Measurements from ENCODE around the gene GHRHR. TPM values are rescaled to one million over a fixed set of nuclear protein-coding genes. Genes with fewer than 3 reads are reported as not detected.

GHRHR gene
- polyA plus RNA-seq, 1 experiment, result not detected

- ChIA-PET POLR2A (interaction anchor here (1.1 kb wide), 1 partner anchor 60 kb away, joined by 3 read pairs; the partner anchor contains the start of gene AQP1), CTCF (interaction anchor here (0.5 to 3.4 kb wide), 5 partner anchors 12 to 175 kb away, joined by 3 to 44 read pairs (median 16); no protein-coding TSS in a partner anchor)
- Histone ChIP-seq H3K27ac (ENCODE audit: low read depth, low read length) (no peak overlapping the region), H3K4me3 (ENCODE audit: low read depth, low read length) (no peak overlapping the region), H3K27me3 (ENCODE audit: control insufficient read depth, insufficient read depth, low read length) (peaks cover 17% of the 10 kb centered on the region), H3K9me3 (ENCODE audit: control insufficient read depth, insufficient read depth, low read length) (no peaks in the 10 kb centered on the region)
- DNase-seq (ENCODE audit: low read depth, low spot score), result no peak
- TF ChIP-seq CTCF (IDR thresholded peaks at IDR 0.05; ENCODE audit: low read depth, low read length), result no peak
These were observed 8.2 kb downstream of the GHRHR start for GRCh38 chr7:30971840-30972563.

- DNase-seq (ENCODE audit: low read depth, low spot score), result no peak
- H3K27me3 ChIP-seq (ENCODE audit: control insufficient read depth, insufficient read depth, low read length), result peaks cover 26% of the 10 kb centered on the region
- no peak overlapping the region for H3K27ac ChIP-seq (ENCODE audit: low read depth, low read length)
- TF ChIP-seq CTCF (IDR thresholded peaks at IDR 0.05; ENCODE audit: low read depth, low read length), result no peak
- no peaks in the 10 kb centered on the region for H3K9me3 ChIP-seq (ENCODE audit: control insufficient read depth, insufficient read depth, low read length)
- H3K4me3 ChIP-seq (ENCODE audit: low read depth, low read length), result no peak overlapping the region
- ChIA-PET CTCF (interaction anchor here (1.0 to 3.4 kb wide), 3 partner anchors 11 to 149 kb away, joined by 3 to 44 read pairs (median 16); no protein-coding TSS in a partner anchor), POLR2A (no interaction called here)
These were observed 9.5 kb downstream of the GHRHR start for GRCh38 chr7:30973292-30973691.

- H3K27ac ChIP-seq (ENCODE audit: low read depth, low read length), result no peak overlapping the region
- no peak for DNase-seq (ENCODE audit: low read depth, low spot score)
- ChIA-PET POLR2A (no interaction called here), CTCF (interaction anchor here (0.6 to 3.4 kb wide), 4 partner anchors 10 to 155 kb away, joined by 3 to 44 read pairs (median 10); no protein-coding TSS in a partner anchor)
- peaks cover 28% of the 10 kb centered on the region for H3K27me3 ChIP-seq (ENCODE audit: control insufficient read depth, insufficient read depth, low read length)
- no peak for TF ChIP-seq CTCF (IDR thresholded peaks at IDR 0.05; ENCODE audit: low read depth, low read length)
- H3K9me3 ChIP-seq (ENCODE audit: control insufficient read depth, insufficient read depth, low read length), result no peaks in the 10 kb centered on the region
- H3K4me3 ChIP-seq (ENCODE audit: low read depth, low read length), result no peak overlapping the region
These were observed 10.2 kb downstream of the GHRHR start for GRCh38 chr7:30973791-30974604.

GRCh38 chr7:30974605-30975255 is 11.0 kb downstream of the GHRHR start:
- H3K27ac ChIP-seq (ENCODE audit: low read depth, low read length), result no peak overlapping the region
- H3K9me3 ChIP-seq (ENCODE audit: control insufficient read depth, insufficient read depth, low read length), result no peaks in the 10 kb centered on the region
- ChIA-PET POLR2A (no interaction called here), CTCF (interaction anchor here (0.6 to 3.4 kb wide), 4 partner anchors 9 to 155 kb away, joined by 3 to 44 read pairs (median 10); no protein-coding TSS in a partner anchor)
- peak; percentile 56 for TF ChIP-seq CTCF (IDR thresholded peaks at IDR 0.05; ENCODE audit: low read depth, low read length)
- no peak for DNase-seq (ENCODE audit: low read depth, low spot score)
- peaks cover 30% of the 10 kb centered on the region for H3K27me3 ChIP-seq (ENCODE audit: control insufficient read depth, insufficient read depth, low read length)
- H3K4me3 ChIP-seq (ENCODE audit: low read depth, low read length), result no peak overlapping the region

All from AG04450 (cell line).